Body of pancreas (tissue), 4 donors: Measurements from ENCODE around the gene WDR82.
"Not testable (repeated sequence)": the region's sequence is repeated elsewhere in the genome, so short reads cannot be mapped to it uniquely, and the experiment has no call there.

ENCODE experiments used
- POLR2A ChIP-seq, 3 donors: fragments of 450-650 bp; IDR thresholded peaks; one replicate each; pipeline ENCODE4 v1.6.1; 2016; ENCODE audit warnings: antibody characterized with exemption in 3 of 3, mild to moderate bottlenecking in 2 of 3
- TF ChIP-seq, protein P1 (sequence below), 7 experiments: fragments of 450-650 bp in 4 of 7; fragments of 200-600 bp in 3 of 7; sonication (generic) in 3 of 7; IDR thresholded peaks; one replicate each; pipeline ENCODE4 v1.5.1; 2016 to 2019; ENCODE audit warnings: antibody characterized with exemption in 7 of 7

DNA sequence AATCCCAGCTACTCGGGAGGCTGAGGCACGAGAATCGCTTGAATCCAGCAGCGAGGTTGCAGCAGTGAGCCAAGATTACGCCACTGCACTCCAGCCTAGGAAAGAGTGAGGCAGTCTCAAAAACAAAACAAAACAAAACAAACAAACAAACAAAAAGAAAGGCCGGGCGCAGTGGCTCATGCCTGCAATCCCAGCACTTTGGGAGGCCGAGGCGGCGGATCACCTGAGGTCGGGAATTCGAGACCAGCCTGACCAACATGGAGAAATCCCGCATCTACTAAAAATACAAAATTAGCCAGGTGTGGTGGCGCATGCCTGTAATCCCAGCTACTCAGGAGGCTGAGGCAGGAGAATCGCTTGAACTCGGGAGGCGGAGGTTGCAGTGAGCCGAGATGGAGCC lies 3.7 kb downstream of the WDR82 start:
- TF ChIP-seq, protein P1, sequence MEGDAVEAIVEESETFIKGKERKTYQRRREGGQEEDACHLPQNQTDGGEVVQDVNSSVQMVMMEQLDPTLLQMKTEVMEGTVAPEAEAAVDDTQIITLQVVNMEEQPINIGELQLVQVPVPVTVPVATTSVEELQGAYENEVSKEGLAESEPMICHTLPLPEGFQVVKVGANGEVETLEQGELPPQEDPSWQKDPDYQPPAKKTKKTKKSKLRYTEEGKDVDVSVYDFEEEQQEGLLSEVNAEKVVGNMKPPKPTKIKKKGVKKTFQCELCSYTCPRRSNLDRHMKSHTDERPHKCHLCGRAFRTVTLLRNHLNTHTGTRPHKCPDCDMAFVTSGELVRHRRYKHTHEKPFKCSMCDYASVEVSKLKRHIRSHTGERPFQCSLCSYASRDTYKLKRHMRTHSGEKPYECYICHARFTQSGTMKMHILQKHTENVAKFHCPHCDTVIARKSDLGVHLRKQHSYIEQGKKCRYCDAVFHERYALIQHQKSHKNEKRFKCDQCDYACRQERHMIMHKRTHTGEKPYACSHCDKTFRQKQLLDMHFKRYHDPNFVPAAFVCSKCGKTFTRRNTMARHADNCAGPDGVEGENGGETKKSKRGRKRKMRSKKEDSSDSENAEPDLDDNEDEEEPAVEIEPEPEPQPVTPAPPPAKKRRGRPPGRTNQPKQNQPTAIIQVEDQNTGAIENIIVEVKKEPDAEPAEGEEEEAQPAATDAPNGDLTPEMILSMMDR (IDR thresholded peaks at IDR 0.05), result not testable (repeated sequence)
- not testable (repeated sequence) for TF ChIP-seq POLR2A (IDR thresholded peaks at IDR 0.05)
